GM21423 (cell line): ENCODE results near the gene ABHD17B.
"Not testable (repeated sequence)": the region's sequence is repeated elsewhere in the genome, so short reads cannot be mapped to it uniquely, and the experiment has no call there.

ENCODE experiments used
- ATAC-seq: cut with Tn5 transposase; IDR thresholded peaks from one replicate; pipeline ENCODE4 v1.9.1; 2021; ENCODE audit warnings: mild to moderate bottlenecking, moderate library complexity; ENCODE audit not compliant: unreplicated experiment

ABHD17B gene

DNA sequence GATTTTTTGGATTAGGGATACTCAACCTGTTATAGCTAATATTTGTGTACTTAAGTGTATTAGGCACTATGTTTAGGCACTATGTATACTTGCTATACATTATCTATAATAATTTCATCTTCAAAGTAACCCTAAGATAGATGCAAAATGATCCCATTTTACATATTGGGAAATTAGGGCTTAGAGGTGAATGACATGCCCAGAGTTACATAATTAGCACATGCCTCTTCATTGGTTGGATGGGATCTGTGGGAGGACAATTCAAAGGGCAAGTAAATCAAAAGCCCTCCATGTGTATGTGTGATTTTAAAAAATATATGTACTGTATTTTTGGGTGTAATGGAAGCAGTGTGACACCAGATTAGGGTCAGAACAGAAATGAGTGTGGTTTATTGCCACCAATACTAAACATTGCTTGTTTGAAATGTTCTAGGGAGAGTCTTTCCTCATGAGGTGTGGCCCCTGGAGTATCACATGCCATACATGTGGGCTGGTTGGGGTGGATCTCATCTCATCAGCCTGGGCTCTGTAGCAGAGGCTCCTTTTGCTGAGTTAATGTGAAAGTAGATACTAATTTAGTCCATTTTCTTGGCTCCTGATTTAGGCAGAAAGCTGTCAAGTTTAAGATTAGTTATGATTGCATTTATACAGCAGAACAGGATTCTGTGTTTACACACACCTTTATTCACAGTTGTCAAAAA is 6.0 kb upstream of the ABHD17B start:
- ATAC-seq, result no peak

DNA sequence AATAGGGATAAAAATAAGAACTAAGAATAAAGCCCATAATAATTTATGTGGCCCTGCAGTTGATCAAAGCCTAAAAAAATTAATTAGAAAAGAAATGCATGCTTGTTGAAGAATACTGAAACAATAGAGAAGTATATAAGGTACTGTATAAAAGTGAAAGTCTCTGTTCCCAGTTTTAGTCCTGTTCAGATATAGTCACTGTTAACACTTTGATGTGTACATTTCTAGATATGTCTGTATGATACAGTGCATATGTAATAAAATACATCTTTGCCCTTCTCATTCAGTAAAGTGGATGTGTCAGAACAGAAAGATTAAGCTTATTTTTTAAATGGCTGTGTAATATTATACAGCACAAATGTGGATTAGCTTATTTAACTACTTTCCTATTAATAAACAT is 4.5 kb upstream of the ABHD17B start:
- no peak for ATAC-seq

DNA sequence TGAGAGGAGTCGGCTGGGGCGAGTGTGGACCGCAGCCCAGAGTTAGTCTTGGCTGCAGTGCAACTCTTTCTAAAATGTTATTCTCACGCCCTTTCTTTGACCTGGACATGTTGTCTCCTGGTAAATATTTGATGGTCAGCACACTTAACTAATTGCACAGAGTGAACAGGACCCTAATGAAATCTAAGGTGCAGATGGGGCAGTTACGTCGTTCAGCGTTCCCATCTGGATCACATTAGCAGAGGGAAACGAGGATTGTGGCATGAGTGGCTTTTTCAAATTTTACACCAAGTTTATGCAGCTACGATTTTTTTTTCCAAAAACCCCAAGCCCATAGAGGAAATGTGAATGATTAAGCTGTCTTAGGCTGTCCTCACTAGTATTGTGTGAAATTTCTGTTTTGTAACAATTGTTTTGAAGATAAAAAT is 929 bp upstream of the ABHD17B start:
- ATAC-seq, result no peak

DNA sequence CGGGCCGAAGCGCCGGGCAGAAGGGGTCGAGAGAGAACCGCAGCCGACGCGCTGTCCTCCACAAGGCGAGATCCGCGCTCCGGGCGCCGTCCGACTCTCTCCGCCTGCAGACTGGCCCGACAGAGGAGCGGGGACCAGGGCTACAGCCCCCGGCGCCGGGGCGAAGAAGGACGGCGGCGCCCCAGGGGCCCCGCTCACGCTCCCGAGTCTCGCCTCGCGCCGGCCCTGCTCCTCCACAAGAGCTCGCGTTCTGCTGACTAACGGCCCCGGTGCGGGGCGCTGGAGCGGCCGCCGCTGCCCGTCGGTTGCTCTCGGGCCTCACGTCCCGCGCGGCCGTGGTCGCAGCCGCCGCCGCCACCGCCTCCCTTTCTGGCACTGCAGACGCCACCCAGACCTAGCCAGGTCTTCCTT is 338 bp downstream of the ABHD17B start:
- ATAC-seq, result peak; percentile 6

DNA sequence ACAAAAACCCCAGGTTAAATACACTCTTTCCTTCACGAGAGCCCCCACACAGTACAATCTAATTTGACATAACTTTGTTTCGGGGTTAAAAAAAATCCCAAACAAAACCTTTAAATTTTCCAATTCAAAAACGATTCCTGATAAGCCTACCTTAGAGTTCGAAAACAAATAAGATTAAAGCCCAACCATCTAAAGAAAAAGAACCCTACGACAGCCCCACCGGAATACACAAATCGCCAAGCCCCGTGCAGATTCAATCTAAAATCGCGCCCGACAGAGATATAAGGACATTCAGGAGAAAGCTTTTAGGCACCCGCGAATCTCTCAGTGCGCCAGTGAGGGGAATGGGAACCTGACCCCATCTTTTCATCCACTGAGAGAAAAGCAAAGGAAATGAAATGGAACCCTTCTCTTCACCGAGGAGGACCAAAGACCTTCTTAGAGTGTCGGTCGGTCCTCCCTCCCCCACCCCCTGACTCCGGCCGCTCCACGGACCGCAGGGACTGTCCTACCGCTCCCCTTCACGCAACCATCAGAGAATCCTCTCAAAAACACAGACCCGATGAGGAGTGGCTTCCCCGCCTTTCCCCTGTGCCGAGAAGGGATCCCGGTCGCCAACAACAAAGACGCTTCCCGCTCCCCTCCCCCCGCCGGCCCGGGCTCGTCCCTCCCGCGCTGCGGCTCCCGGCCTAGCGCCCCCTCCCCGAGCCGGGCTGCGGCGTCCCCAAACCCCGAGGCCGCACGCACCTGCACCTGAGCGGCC is 925 bp downstream of the ABHD17B start:
- peak; percentile 4 for ATAC-seq

DNA sequence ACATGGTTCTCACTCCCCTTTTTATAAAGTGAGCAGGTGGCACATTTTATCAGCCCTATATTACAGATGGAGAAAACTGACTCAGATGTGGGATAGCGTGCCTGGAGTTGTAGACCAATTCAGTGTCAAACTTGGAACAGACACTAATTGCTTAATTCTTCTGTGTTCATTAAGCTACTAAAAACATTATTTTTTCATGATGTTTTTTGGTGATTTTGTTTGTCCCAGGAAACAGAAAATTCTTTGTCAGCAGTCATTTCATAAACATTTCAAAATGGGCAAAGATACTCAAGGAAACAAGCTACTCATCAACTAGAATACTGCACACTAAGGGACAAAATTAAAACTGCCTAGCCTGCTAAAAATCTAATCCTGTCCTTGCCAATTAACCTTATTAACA is 2.2 kb downstream of the ABHD17B start:
- ATAC-seq, result no peak

DNA sequence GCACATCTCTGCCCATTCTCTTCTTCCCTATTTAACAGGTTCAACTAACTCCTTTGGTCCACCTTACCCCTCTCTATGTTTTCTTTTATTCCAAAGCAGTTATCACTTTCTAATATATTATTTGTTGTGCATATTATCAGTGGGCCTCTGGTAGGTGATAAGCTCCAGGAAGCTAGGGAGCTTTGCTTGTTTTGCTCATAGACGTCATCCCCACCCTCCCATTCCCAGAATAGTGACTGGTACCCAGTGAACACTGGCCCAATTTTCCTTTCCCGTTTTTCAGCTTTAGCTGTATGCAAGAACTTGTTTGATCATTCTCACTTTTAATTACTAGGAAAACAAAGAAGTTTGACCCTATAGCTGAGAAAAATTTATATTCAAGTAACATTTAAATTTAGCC is 6.9 kb downstream of the ABHD17B start:
- ATAC-seq, result no peak

DNA sequence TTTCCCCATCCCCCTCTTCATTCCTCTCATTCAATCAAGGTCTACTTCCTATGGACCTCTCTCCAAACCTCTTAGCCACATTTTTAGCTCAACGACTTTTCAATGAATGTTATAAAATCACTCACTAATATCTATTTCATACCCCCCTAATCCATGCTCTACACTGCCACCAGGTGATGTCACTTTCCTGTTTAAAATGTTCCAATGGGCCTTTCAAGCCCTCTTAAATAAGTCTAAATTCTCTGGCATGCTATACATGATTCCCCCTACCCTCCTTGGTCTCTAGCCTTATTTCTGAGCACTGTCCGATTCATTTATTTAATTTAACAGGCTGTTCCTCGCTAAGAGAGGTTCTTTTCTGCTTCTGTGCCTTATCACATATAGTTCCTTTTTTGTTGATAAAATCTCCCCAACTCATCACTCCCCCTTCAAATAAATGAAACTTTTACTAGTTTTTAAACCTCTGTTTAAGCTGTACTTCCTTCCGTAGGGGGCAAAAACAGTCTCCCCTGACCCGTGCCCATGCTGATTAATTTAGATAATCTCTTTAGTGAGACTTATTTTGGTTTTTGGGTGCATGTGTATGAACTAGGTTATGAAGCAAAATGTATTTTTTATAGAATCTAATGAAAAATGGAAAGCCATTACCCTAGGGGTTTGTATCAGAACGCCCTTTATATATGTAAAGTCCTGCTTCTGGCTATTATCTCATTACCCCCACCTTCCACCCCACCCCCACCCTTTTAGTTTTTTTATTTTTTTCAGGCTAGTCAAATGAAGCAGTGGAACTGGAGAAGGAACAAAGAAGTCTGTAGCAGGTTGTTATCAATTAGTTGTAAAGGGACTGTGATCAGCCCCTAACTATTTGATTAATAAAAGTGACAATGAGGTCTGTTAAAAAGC is 9.0 kb downstream of the ABHD17B start:
- ATAC-seq, result no peak

DNA sequence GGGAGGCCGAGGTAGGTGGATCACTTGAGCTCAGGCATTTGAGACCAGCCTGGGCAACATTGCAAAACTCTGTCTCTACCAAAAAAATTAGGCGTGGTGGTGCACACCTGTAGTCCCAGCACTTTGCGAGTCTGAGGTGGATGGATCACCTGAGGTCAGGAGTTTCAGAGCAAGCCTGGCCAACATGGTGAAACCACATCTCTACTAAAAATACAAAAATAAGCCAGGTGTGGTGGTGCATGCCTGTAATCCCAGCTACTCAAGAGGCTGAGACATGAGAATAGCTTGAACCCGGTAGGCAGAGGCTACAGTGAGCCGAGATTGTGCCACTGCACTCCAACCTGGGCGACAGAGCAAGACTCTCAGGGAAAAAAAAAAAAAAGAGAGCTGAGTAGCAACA is 12.2 kb downstream of the ABHD17B start:
- ATAC-seq, result not testable (repeated sequence)

DNA sequence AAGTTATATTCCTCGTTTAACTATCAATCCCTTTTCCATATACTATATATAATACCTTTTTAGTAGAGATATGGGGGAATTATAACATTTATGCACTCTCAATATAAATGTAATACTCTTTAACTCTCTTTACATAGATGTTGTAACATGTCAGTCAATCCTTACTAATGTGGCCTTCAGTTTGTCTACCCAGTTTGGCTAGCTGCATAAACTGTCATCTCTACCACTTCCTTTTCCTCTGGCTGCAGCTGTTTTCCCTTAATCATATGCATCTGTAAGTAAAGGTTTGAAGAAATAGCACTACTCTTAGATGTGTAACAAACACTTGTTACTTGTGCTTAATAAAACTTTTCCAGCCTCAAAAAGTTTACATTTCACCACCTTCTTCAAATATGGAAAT is 13.4 kb downstream of the ABHD17B start:
- peak; percentile 62 for ATAC-seq

DNA sequence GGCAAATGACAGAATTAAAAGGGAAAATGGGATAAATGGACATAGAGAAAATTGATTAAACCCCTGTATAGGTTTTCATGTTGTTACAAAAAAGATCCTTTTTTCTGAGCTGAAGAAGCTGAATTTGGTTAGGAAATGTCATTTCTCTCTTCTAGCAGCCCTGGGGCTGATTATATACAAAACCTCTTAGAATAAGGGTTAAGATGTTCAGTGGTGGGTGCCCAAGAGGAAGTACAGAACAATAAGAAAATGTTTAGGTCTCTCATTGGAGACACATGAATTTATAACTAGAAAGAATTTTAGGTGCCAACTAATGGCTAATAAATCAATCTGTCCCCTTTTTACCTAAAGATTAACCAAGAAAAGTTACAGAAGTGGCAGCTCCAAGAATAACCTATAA is 14.2 kb downstream of the ABHD17B start:
- no peak for ATAC-seq

DNA sequence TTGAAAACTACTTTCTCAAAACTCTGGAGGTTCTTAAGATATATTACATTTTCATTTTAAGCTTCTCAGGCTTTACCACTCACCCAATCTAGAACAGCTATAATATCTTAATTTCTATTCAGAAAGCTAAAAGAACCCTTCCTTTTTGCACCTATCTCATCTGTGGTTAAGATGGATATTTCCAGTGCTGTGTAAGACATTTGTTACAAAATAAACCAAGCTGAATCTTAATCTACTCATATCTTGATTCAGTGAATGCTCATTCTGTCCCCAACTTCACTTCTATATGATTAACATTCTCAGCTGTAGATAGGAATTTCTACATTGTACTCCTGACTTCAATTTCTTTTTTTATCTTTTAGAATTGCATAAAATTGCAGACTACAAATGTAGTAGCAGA is 15.0 kb downstream of the ABHD17B start:
- ATAC-seq, result no peak

DNA sequence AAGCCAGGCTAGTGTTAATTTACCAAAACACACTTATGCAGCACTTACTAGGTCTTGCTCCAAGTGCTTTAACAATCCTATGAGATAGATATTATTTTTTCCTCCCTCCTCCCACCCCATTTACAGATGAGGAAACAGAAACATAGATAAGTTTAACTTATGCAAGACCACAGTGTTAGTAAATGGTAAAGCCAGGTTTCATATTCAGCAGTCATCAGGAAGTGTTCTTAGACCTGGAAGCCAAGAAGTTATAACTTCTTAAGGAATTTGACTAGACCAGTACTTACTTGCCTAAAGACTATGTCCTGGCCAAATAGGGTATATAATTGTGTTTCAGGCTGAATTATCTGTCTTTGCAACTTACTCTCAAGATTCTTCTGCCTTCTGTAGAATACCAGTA is 15.9 kb downstream of the ABHD17B start:
- ATAC-seq, result peak; percentile 47

DNA sequence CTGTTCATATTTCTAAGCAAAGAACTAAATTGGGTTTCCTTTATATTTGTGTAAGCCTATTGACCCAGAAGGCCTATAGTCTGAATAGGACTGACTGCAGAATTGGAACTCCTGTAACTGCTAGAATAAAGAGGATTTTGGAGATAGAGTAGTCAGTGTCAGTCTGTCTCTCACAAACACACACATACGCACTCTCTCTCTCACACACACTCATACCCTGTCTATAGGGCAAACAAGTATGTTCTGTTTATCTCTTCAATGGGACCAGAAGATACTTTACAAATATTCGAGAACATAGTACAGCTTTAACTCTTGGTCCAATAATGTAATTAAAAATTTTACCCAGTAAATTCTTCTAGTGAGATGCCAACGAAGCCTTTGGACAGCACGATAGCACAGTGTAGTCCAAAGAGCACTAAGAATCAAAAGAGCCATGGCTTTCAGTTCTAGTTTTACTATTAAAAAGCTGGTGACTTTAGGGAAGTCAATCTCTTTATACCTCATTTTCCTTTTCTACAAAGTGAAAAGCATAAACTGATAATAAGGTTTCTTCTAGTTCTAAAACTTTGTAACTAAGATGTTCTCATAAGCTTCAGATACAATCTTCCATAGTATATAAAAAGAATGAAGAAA is 19.3 kb downstream of the ABHD17B start:
- ATAC-seq, result no peak

DNA sequence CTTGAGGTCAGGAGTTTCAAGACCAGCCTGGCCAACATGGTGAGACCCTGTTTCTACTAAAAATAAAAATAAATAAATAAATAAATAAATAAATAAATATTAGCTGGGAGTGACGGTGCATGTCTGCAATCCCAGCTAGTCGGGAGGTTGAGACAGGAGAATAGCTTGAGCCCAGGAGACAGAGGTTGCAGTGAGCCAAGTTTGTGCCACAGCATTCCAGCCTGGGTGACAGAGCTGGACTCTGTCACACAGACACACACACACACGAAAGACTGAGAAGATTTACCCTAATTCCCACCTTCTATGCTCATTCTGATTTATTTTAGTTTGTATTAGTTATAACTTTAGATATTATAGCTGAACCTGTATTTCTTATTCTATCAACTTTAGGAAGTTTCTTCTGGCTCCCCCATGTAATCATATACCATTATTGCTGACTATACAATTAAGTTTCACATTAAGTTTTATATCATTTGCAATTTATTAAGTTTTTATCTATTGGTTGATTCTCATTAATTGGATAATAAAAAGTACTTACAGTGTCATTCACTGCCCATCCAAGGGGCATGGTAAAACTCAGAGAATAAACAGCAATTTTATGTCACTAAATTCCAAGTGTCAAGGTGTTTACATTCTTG is 20.8 kb downstream of the ABHD17B start:
- ATAC-seq, result no peak

DNA sequence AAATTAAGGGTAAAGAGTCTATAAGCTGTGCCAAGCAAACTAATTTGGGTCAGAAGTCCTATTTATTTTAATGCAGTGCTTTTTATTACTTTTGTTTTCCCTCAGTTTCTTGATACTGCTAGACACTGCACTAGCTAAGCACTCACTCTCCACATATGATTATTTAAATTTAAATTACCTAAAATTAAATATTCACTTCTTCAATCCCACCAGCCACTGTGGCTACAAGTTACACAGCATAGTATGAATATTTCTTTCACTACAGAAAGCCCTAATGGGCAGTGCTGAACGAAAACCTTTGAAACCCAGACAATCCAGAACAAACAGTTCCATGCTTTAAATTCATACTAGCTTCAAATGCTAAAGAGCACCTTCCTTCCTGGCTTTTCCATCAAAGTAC is 23.6 kb downstream of the ABHD17B start:
- ATAC-seq, result no peak

DNA sequence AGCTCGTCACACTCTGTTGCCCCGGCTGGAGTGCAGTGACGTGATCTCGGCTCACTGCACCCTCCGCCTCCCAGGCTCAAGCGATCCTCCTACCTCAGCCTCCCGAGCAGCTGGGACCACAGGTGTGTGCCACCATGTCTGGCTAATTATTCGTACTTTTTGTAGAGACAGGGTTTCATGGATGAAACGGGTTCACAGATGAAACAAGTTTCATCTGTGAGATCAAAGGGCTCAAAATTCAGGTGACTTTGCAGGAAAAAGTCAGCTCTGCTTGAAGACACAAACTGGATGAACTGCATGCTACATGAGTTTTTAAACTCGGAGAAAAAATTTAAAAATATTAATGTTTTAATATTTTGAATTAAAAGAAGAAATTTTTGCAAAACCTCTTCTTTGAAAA is 24.5 kb downstream of the ABHD17B start:
- no peak for ATAC-seq

DNA sequence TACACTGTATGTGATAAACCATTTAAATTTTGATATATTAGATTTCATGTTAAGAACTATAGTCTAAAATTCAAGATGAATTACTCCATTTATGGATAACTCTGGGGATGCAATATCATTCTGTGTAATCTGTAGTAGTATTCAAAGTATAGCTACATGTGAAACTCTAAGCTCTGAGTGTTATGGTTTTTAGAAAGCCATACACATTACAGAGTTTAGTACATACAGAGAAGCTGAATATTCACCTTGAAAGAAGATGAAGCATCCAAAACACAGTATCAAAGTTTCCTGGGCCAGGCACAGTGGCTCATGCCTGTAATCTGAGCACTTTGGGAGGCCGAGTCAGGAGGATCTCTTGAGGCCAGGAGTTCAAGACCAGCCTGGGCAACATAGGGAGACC is 25.0 kb downstream of the ABHD17B start:
- ATAC-seq, result no peak

DNA sequence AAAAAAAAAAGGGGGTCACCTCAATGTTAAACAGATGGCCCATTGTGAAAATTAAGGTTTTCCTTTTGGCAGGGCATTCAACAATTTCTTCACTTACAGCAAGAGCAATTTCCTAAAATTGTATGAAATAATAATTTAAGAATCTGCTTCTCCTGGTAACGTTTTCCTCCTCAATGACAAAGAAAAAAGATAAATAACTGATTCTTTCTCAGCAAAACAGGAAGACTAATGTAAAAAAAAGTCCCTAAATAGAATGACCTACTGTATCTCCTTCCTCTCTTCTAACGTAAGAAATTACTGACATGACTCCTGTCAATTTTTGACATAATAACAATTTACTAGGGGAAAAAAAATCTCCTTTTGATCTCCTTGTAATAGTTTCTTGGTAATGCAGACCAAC is 25.5 kb downstream of the ABHD17B start:
- no peak for ATAC-seq

DNA sequence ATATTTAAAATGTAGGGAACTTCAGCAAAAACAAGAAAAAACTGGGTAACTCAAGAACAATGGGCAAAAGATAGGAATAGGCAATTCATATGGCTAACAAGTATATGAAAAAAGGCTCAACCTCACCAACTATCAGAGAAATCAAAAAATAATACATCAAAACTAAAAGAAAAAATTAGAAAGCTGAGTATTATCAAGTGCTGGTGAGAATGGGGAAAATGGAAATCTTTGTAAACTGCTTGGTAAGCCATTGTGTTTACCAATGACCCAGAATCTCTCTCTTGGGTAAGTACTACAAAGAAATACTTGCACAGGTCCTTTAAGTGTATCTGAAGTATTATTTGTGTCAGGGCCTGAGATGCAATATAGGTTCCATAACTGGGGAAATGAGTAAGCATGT is 27.0 kb downstream of the ABHD17B start:
- no peak for ATAC-seq
